Keratinocyte (primary cell): Measurements from ENCODE around the gene PIK3AP1. TPM values are rescaled to one million over a fixed set of nuclear protein-coding genes. Genes with fewer than 3 reads are reported as not detected.

Experiments
- DNase-seq: peaks from one replicate; pipeline ENCODE4 v3.0.0-alpha.2; 2011; ENCODE audit warnings: low read depth, missing footprints, low spot score
- FAIRE-seq: peaks from 2 replicates; lab custom pipeline; 2011; peaks lifted over from hg19 to GRCh38; lab: Jason Lieb, UNC
- H2AFZ ChIP-seq: 2 replicates; pipeline ENCODE4 v1.6.0; 2012; ENCODE audit warnings: low read length, control low read depth, inconsistent platforms; ENCODE audit not compliant: control insufficient read depth
- H3K27ac ChIP-seq: 2 replicates; pipeline ENCODE4 v1.5.1; 2011; ENCODE audit warnings: low read length; ENCODE audit not compliant: control insufficient read depth, insufficient read depth
- H3K27me3 ChIP-seq: 3 replicates; pipeline ENCODE4 v1.6.0; 2011; ENCODE audit warnings: low read length; ENCODE audit not compliant: control insufficient read depth, insufficient read depth; ENCODE audit errors: extremely low read depth
- H3K36me3 ChIP-seq, 2 experiments: 2 replicates in 1 of 2; 3 replicates in 1 of 2; pipeline ENCODE4 v1.5.1; 2011; ENCODE audit warnings: low read length in 2 of 2, mild to moderate bottlenecking in 1 of 2; ENCODE audit not compliant: control insufficient read depth in 2 of 2, insufficient read depth in 2 of 2; ENCODE audit errors: extremely low read depth in 1 of 2
- H3K4me1 ChIP-seq: 3 replicates; pipeline ENCODE4 v1.5.1; 2011; ENCODE audit warnings: low read length; ENCODE audit not compliant: control insufficient read depth, insufficient read depth; ENCODE audit errors: extremely low read depth
- H3K4me2 ChIP-seq: 3 replicates; pipeline ENCODE4 v1.6.0; 2011; ENCODE audit warnings: low read depth, low read length; ENCODE audit not compliant: control insufficient read depth, insufficient read depth; ENCODE audit errors: extremely low read depth
- H3K4me3 ChIP-seq, 3 experiments: fragments of 200-600 bp in 1 of 3; sonication (generic) in 1 of 3; 2 replicates in 2 of 3; 3 replicates in 1 of 3; pipeline ENCODE4 v1.5.1; 2011 to 2016; ENCODE audit warnings: low read length in 3 of 3, mild to moderate bottlenecking in 3 of 3, control low read depth in 2 of 3, inconsistent platforms in 1 of 3, low read depth in 1 of 3, mixed read lengths in 1 of 3, mixed run types in 1 of 3, moderate library complexity in 1 of 3; ENCODE audit not compliant: control insufficient read depth in 2 of 3, insufficient read depth in 2 of 3; ENCODE audit errors: extremely low read depth in 1 of 3
- H3K79me2 ChIP-seq: 2 replicates; pipeline ENCODE4 v1.6.0; 2012; ENCODE audit warnings: low read length; ENCODE audit not compliant: control insufficient read depth, insufficient read depth
- H3K9ac ChIP-seq: 3 replicates; pipeline ENCODE4 v1.6.0; 2011; ENCODE audit warnings: low read length; ENCODE audit not compliant: control insufficient read depth, insufficient read depth; ENCODE audit errors: extremely low read depth
- H3K9me1 ChIP-seq: 3 replicates; pipeline ENCODE4 v1.6.0; 2011; ENCODE audit warnings: low read length; ENCODE audit not compliant: control insufficient read depth, insufficient read depth; ENCODE audit errors: extremely low read depth
- H3K9me3 ChIP-seq: 2 replicates; pipeline ENCODE4 v1.5.1; 2012; ENCODE audit warnings: low read depth, low read length; ENCODE audit not compliant: control insufficient read depth
- H4K20me1 ChIP-seq: 3 replicates; pipeline ENCODE4 v1.6.0; 2011; ENCODE audit warnings: low read length; ENCODE audit not compliant: control insufficient read depth, insufficient read depth; ENCODE audit errors: extremely low read depth
- EZH2 ChIP-seq: IDR thresholded peaks from one replicate; pipeline ENCODE4 v1.6.1; 2012; ENCODE audit warnings: inconsistent platforms, mild to moderate bottlenecking, low read length, moderate library complexity
- dilution Hi-C: fragments of 300-500 bp; cut with MboI; formaldehyde crosslinking; loops from one replicate; pipeline ENCODE4 v1.7.0; 2020; ENCODE audit warnings: low sequenced_read_pairs; ENCODE audit not compliant: extremely low pct_ligation_motif_present
- polyA plus RNA-seq, 5 experiments: library from polyadenylated mRNA; depleted of rRNA in 3 of 5; stranded (reverse) in 3 of 5; stranded (forward) in 1 of 5; unstranded in 1 of 5; fragments of >200 nt; gene quantifications; 1 replicate in 1 of 5; 2 replicates in 3 of 5; 3 replicates in 1 of 5; pipeline versions ENCODE4 v1.2.1 to v1.2.3, GENCODE V29; 2011 to 2012; ENCODE audit warnings: missing spikeins in 2 of 5, low read depth in 1 of 5, low replicate concordance in 1 of 5
- TF ChIP-seq, protein P1 (sequence below), 3 experiments: IDR thresholded peaks in 1 of 3; conservative IDR thresholded peaks in 1 of 3; optimal IDR thresholded peaks in 1 of 3; 2 replicates in 2 of 3; 3 replicates in 1 of 3; pipeline versions ENCODE3 to v1.5.1; 2011; ENCODE audit warnings: low read length in 3 of 3, mild to moderate bottlenecking in 3 of 3, moderate library complexity in 2 of 3, control low read depth in 1 of 3, inconsistent platforms in 1 of 3; ENCODE audit not compliant: insufficient read depth in 2 of 3; ENCODE audit errors: extremely low read depth in 1 of 3

Gene PIK3AP1
- polyA plus RNA-seq, 1 donor (not counting 4 experiments of a cell fraction or from before 2014, with no cell fraction given) = not detected

DNA sequence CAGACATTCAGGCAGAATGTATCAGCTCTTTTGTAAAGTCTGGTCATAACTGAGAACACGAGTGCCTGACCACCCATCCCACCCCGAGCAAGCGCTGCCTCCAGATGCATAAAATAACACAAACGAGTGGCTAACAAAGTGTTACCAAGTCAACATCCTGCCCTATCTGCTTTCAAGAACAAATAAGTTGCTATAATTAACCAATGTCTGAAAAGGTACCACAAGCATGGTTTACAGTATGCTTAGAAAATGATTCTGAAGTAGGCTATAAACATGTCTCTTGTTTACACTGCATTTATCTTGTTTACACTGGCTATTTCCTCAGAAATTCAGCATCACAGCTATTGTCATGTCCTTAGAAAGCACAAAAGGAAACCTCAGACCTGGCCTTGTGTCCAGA, 49.5 kb downstream of the PIK3AP1 start:
- H3K4me1 ChIP-seq = no peaks in the 10 kb centered on the region
- H4K20me1 ChIP-seq = no peaks in the 10 kb centered on the region
- H2AFZ ChIP-seq = no peak overlapping the region
- TF ChIP-seq EZH2 = no peak
- TF ChIP-seq, protein P1, sequence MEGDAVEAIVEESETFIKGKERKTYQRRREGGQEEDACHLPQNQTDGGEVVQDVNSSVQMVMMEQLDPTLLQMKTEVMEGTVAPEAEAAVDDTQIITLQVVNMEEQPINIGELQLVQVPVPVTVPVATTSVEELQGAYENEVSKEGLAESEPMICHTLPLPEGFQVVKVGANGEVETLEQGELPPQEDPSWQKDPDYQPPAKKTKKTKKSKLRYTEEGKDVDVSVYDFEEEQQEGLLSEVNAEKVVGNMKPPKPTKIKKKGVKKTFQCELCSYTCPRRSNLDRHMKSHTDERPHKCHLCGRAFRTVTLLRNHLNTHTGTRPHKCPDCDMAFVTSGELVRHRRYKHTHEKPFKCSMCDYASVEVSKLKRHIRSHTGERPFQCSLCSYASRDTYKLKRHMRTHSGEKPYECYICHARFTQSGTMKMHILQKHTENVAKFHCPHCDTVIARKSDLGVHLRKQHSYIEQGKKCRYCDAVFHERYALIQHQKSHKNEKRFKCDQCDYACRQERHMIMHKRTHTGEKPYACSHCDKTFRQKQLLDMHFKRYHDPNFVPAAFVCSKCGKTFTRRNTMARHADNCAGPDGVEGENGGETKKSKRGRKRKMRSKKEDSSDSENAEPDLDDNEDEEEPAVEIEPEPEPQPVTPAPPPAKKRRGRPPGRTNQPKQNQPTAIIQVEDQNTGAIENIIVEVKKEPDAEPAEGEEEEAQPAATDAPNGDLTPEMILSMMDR (optimal IDR thresholded peaks at IDR 0.05 in 1 of 3, IDR thresholded peaks at IDR 0.05 in 1 of 3, conservative IDR thresholded peaks at IDR 0.05 in 1 of 3; ENCODE audit: extremely low read depth in 1 of 3, insufficient read depth in 2 of 3, low read length in 3 of 3) = no peak
- no peaks in the 10 kb centered on the region for H3K9me1 ChIP-seq
- H3K9me3 ChIP-seq = no peaks in the 10 kb centered on the region
- dilution Hi-C loops = no loop called here
- H3K36me3 ChIP-seq = no peaks in the 10 kb centered on the region
- H3K4me3 ChIP-seq = no peak overlapping the region
- FAIRE-seq (no peak), DNase-seq (no peak)
- H3K4me2 ChIP-seq = no peak overlapping the region
- no peak overlapping the region for H3K9ac ChIP-seq
- H3K27me3 ChIP-seq = no peaks in the 10 kb centered on the region
- H3K27ac ChIP-seq = no peak overlapping the region
- H3K79me2 ChIP-seq = no peaks in the 10 kb centered on the region

DNA sequence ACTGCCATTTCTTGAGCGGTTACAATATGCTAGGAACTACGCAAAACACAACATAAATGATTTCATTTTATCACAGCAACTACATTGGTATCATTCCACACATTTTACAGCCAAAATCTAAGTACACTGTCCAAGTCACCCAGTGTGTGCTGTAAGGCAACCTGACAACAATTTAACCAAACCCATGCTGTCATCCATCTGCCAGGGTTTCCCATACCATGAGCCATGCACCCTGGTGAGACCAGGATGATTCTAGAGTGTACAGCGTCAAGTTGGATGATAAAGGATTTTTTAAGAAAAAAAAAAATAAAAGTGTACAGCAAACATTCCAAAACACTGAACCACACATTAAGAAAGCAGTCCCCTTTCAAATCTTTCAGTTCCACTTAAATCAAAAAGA, 52.9 kb downstream of the PIK3AP1 start:
- Histone ChIP-seq H3K9me1 (no peaks in the 10 kb centered on the region), H3K4me2 (no peak overlapping the region), H4K20me1 (no peaks in the 10 kb centered on the region), H3K4me3 (no peak overlapping the region), H3K9ac (no peak overlapping the region), H3K79me2 (no peaks in the 10 kb centered on the region), H3K36me3 (no peaks in the 10 kb centered on the region), H3K27me3 (no peaks in the 10 kb centered on the region), H3K4me1 (no peaks in the 10 kb centered on the region), H2AFZ (no peak overlapping the region), H3K27ac (no peak overlapping the region), H3K9me3 (no peaks in the 10 kb centered on the region)
- dilution Hi-C loops = no loop called here
- DNase-seq = no peak
- no peak for TF ChIP-seq EZH2
- TF ChIP-seq, protein P1 (optimal IDR thresholded peaks at IDR 0.05 in 1 of 3, IDR thresholded peaks at IDR 0.05 in 1 of 3, conservative IDR thresholded peaks at IDR 0.05 in 1 of 3; ENCODE audit: extremely low read depth in 1 of 3, insufficient read depth in 2 of 3, low read length in 3 of 3) = no peak
- no peak for FAIRE-seq
